Stimulated activated CD4-positive, alpha-beta T cell treated with anti-CD3 and anti-CD28 coated beads, Interleukin-1b, Interleukin-23, amount 100 ng/mL, for 48 hours (primary cell): ENCODE measurements around the gene HDAC4.

Experiments used
- DNase-seq: peaks from one replicate; pipeline ENCODE4 v3.0.0-alpha.2; 2020

HDAC4 gene

DNA sequence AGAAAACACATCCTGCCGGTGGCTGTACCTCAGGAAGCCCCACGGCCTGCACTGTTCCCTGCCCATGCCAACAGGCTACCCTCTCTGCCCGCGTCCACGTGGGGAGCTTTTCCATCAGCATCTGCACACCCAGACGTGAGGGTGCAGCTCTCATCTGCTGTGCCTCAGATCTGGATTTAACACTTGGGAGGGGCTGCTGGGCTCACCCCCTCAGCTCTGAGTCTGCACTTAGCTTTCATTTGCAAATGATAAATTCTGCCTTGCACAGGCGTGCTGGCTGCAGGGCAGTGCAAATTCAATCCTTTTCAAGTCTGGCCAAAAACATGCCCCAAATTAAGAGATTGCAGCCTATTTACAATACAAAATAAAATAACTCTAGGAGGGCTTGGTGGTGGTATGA is 307.3 kb downstream of the HDAC4 start:
- no peak for DNase-seq

DNA sequence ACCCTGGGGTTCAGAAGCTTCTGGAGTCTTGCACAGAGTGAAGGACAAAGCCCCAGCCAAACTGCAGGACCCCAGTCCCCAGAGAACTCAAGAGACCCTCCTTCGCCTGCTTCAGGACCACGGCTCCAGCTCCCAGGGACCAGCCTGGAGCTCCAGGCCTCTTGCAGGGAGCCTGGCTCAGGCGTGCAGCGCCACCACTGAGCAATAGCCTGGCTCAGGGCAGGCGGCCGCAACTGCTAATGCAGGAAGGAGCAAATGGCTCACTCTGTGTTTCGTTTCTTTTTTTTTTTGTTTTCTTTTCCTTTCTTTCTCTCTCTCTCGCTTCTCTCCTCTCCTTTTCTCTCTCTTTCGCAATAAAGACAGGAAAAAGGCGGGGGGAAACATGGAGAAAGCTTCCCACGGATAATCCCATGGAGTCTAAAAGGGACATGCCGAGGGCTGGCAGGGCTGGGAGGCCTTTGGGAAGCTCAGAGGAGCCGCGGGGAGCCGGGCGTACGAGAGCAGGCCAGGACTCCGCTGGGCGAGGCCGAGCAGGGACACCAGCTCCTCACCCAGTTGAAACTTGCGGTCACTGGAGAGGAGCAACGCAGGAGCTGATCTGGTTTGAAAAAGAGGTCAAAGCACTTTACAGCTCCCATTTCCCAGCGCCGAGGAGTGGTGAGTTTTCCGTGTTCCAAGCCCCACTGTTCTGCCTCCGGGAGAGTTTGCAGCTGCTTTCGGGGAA is 308.1 kb downstream of the HDAC4 start:
- DNase-seq = no peak

DNA sequence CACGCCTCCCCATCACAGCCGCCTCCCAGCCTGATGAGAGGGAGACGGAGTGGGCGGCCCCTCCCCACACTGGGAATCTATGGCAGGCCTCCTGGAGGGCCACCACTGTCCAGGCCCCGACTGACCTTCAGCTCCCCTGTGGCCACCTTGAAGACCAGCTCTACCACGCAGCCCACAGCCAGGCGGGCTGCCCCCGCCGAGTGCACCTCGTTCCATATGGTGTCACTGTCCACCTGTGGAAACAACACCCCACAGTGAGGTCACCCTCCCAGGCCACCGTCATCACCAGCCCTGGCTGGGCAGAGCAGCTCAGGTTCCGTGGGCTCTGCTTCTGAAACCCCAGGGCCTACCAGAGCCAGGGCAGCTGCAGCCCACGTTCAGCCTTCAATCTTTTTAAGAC is 310.9 kb downstream of the HDAC4 start:
- DNase-seq = no peak

DNA sequence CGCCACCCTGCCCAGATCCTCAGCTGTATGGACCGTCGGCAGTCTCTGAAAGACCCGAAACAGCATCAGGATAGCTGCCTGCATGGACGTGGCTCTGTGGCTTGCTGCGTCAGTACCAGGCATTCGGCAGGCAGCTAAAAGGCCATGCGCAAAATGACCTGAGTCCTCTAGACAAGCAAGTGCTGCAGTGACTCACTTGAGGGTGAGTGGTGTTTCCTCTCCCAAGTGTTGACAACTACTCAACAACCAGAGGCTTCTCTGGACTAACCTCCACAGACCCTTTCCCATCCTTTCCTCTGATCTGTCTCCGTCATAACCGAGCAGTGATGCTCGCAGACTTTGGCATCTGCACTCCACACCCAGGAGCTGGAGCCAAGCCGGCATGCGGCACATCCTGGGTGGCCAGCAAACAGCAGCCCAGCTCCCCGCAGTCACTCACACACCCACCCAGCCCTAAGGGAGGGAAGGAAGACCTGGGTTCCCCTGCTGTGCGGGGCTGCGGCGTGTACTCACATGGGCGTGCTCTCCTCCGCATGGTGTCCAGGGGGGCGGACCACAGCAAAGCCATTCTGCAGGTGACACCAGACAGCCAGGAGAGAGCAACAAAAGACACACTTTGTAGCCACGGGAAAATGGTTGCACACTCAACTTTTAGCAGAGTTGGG is 313.6 kb downstream of the HDAC4 start:
- no peak for DNase-seq

DNA sequence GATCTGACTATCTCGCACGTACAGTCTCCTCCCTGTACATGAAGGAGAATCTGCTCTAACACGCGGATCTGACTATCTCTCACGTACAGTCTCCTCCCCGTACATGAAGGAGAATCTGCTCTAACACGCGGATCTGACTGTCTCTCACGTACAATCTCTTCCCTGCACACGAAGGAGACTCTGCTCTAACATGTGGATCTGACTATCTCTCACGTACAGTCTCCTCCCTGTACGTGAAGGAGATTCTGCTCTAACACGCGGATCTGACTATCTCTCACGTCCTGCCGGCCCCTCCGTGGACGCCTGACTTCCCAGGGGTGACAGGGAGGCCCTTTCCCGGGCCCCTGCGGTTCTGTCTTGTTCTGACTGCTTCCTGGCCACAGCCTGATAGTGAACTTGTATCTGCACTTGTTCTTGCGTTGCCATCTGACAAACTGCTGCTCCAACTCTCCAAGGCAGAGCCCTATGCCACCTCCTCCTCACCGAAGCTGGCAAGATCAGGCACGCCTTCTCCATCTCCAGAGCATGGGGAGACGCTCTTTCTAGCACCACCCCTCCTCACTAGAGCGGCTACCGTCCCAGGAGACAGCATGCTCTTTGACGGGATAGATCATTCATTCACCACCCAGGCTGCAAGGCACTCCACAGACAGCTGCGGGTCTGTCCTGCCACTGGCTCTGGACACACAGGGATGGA is 314.3 kb downstream of the HDAC4 start:
- DNase-seq = no peak

DNA sequence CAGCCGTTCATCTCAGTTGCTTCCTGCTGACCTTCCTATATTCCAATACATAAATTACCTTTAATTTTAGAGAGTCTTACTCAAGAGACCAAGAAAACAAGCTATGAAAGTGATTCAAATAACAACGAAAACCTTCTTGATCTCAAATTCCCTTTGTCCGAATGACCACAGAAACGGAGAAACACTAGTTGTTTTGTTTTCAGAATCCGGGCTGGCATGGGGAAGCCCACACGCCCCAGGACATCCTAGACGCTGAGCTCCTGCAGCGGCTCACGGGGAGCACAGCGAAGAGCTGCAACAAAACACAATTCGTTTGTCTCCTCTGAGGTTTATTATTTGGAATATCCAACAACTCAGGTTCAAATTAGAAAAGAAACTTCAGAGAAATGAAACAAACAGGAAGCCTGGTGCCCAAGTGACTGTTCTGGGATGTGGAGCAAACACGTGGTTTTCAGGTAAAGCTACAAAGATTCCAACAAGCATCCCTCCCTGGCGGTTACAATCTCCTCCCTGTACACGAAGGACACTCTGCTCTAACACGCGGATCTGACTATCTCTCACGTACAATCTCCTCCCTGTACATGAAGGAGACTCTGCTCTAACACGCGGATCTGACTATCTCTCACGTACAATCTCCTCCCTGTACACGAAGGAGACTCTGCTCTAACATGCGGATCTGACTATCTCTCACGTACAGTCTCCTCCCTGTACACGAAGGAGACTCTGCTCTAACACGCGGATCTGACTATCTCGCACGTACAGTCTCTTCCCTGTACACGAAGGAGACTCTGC is 315.4 kb downstream of the HDAC4 start:
- DNase-seq = no peak

DNA sequence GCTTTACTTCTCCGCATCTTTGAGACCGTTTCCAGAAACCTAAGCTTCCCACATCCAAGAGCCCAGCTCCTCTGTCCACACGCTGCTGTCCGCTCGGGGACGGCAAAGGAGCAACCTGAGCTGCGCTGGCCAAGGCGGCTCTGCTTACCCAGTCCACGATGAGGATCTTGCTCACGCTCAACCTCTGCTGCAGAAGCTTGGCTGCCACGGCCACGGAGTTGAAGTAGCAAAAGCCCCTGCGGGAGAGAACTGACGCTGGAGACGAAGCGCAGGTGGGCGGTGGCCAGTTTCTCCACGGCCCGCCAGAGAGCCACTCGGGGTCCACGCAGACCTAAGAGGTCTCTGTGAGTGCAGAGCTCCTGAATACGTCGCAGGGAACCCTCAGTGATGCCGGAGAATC is 316.8 kb downstream of the HDAC4 start:
- DNase-seq = no peak

DNA sequence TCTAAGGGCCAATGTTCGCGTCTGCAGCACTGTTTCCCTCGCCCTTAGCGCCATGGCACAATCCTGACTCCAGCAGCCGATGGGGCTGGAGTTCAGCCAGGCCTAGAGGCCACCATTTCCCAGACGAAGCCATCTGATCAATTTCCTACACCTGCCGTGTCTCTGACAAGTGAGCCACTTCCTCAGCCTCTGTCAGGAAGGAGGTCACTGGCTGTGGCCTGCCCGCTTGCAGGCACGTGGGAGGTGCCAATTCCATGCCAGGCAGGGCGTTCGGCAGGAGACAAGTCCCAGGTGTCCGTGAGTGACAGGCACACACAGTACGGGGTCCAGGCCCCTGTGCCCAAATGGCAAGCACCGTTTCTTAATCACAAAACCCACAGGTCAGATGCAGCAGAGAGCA is 318.4 kb downstream of the HDAC4 start:
- no peak for DNase-seq

DNA sequence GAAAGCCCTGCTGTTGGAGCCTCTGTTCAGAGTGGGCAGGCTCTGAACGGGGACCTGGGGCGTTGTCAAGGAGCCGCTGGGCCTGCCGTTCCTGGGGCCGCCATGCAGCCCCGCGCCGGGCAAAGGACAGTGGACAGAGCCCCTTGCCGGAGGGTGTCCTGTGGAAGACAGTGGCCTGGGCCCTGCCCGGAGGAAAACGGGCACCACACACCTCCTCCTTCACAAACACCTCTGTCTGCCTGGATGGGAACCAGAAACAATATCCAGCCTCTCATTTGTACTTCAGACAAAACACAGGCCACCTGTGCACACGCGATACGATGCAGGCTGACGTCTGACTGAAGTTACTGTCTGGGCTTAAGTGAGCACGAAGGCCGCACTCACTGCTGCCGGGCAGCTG is 319.2 kb downstream of the HDAC4 start:
- no peak for DNase-seq

DNA sequence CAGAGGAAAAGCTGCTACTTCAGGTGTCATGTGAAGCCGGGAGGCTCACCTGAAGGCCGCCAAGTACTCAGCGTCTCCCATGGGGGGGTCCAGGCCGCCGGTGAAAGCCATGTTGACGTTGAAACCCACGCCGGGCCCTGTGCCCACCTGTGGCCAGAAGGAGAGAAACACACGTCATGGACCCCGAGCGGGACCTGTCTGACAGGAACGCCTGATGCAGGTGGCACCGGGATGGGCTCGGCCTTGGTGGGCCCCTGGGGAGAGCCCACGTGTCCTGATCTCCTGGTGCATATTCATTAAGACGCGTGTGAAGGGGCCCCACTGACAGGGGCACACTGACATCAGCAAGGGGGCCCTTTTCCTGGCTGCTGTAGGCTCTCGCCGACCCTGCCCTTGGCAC is 319.8 kb downstream of the HDAC4 start:
- no peak for DNase-seq

DNA sequence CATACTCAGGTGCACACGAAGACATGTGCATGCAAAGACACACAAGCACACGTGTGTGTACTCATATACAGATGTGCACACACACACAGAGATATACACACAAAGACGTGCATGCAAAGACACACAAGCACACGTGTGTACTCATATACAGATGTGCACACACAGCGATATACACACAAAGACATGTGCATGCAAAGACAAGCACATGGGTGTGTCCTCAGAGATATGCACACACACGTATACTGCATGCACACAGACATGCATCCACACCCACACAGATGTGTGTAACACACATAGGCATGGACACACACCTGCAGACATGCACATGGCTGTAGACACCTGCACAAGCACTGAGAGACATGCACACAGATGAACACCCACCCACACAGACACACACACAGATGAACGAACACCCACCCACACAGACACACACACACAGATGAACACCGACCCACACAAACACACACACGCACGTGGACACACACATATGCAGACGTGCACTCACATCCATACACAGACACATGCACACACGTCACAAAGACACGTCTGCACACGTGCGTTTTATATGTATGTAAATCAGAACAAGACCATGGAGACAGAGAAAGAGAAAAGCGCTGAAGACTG is 321.0 kb downstream of the HDAC4 start:
- DNase-seq = no peak

DNA sequence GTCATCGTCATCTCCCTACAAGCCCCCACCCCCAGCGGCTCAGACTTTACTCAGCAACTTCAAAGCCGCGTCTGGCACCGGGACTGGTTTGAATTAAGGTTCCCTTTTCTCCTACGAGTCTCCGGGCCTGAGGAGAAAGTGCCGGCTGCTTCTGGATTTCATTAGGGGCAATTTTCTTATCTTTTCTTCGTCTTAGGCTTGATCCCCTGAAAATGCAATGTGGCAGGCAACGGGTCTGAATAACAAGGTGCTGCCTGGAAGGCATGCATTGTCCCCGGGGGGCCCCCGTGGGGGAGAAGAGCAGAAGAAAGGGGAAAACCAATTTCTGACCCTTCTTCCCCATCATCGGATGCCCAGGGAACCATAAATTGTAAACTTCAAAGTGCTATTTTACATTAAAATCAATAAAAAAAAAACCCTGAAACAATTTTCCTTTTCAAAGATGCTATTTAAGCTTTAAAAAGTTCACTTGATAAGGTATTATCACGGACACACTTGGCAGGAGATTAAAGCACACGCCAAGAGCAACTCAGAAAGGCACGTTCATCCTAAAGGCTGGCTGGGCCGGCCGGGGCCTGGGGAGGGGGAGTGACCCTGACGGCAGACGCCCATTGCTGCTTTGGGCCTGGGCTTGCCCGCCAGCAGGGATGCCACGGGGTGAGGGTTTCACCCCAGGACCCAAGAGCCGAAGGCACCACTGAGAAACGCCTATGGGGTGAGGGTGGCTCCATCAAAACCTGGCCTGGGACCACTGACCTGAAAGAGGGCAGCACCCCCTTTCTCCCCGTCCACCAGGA is 322.5 kb downstream of the HDAC4 start:
- DNase-seq = no peak

DNA sequence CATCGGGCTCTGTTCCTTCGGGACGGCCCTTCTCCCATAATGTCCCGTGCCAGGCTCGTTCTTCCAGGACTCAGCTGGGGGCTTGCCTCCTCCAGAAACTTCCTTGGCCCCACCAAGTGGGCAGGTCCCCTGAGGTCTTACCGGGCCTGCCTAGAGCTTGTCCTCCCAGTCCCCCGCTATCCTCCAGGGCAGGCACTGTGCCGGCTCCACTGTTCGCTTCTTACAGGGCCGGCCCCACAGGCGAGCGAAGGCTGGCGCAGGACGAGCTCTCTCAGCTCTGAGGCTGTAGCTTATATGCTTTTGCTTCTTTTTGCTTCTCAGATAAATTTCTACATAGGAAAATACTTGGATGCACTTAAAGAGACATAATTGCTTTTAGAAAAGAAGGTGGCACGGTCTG is 323.6 kb downstream of the HDAC4 start:
- DNase-seq = no peak

DNA sequence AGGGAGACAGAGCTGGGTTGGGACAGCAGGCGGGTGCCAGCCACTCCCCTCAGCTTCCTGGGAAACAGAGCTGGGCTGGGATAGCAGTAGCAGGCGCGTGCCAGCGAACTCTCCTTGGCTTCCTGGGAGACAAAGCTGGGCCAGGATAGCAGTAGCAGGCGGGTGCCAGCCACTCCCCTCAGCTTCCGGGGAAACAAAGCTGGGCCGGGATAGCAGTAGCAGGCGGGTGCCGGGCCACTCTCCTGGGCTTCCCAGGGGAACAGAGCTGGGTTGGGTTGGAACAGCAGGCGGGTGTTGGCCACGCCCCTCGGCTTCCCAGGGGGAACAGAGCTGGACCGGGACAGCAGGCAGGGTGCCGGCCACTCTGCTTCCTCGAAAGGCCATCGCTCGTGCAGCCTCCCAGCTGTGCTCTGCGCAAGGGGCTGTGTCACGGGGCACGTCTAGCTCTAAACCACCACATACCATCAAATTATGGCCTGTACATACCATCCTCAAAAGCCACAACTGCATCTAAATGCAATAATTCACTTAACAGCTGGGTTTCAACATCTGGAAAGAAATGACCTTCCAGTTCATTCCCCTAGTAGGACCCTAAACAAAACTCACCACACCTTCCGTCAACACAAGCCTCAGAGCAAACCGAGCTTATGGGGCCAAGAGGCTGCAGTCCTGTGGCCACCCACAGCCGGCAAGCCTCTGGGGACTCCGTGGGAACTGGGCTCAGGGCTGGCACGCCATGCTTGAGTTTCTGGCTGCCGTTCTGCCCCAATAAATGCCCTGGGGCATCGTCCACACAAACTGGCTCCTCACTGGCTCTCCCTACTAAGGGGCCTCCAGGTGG is 324.7 kb downstream of the HDAC4 start:
- DNase-seq = no peak

DNA sequence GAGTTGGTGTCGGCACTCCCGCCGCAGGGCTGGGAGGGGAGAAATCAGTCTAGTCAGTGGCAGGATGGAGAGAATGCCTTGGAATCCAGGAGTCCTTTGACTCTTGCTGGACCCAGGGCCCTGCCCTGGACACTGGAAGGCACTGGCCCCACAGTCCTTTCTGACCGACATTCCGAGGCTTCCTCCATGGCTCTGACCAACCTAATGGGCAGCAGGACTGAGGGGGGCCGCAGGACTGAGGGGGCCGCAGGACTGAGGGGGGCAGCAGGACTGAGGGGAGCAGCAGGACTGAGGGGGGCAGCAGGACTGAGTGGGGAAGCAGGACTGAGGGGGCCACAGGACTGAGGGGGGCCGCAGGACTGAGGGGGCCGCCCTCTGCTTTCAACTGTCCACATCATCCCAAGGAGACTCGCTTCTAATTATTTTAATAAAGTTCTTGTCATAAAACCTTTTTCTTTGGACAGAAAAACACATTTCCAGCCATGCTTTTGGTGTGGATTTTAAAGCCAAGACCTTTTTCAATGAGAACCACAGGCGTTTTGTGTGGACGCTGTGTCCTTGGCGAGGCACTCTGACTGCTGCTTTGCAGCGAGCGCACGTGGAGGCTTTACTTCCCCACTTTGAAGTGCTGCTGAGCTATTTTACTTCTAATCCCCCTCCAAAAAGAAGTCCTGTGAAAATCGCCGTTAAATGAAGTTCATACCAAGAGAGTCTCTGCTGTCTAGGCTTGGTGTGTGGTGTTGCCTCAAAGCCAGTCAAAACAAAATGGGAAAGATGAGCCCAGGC is 326.9 kb downstream of the HDAC4 start:
- no peak for DNase-seq

DNA sequence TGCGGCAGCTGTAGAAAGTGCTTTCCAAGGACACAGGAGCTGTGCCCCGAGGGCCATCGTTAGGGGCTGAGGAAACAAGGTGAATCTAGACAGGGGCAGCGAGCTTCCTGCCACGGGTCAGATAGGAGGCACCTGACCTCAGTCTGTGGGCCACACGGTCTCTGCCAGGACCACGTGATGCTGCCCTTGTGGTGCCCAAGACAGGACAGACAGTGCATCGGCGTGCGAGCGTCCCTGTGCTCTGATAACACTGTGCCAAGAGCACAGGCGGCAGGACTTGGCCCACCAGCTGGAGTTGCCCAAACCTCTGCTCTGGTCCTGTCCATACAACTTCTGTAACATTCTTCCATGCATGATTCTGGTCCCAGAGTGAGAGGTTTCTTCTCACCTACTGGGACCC is 327.6 kb downstream of the HDAC4 start:
- no peak for DNase-seq

DNA sequence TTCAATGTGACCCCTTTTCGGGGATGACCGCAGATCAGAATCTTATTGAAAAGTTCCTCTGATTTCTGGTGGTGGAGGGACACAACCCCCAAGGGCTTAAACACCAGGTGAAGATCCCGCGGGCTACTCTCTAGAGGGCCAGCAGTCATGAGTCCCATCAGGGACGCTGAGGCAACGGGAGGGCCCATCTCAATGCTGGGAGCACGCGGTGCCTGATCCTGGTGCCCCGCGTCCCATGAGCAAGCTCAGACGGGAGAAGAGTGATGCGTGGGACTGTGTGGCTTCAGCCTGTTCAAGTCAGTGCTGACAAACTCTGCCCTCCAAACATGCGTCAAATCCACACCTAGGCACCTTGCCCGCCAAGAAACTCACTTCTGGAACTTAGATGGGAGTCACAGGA is 328.0 kb downstream of the HDAC4 start:
- DNase-seq = no peak

DNA sequence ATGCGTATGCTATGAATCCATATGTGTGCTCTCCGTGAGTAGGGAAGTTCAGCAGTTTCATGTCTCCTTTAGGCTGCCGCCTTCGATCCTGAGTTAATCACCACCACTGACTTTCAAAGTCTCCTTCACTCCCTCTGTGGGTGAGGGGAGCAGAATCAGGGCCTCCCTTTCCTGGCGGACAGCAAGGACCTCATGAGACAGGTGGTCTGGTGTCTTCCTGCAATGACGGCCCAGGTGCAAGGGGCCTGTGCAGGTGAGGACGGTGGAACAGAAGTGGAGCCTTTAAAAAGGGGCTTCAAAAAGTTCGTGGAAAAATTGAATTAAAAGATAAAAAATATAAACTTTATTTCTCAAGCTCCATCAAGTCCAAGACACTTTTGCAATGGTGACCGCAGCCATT is 330.4 kb downstream of the HDAC4 start:
- no peak for DNase-seq

DNA sequence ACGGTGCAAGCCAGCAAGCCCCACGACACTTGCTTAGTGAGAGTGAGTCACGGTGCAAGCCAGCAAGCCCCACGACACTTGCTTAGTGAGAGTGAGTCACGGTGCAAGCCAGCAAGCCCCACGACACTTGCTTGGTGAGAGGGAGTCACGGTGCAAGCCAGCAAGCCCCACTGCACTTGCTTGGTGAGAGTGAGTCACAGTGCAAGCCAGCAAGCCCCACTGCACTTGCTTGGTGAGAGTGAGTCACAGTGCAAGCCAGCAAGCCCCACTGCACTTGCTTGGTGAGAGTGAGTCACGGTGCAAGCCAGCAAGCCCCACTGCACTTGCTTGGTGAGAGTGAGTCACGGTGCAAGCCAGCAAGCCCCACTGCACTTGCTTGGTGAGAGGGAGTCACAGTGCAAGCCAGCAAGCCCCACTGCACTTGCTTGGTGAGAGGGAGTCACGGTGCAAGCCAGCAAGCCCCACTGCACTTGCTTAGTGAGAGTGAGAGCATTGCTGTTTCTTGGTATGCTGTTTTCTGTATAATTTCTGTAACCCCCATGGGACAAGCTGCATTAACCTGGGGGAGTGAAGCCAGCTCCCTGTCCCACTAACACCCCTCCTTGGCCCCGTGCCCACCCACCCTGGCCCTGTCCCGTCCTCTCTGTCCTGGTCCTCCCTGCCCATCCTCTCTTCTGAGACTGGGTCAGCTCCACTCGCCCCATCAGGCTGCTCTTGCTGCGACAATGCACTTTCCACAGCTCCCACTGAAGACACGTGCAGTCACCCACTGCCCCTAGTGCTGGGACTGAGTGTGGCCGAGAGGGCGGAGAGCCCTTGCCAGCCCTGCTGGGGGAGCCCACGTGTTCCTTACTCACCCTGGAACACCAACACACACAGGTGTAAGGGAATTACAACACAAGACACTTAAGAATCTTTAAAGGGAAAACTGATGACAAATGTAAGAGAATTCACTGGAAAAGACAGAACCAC is 331.2 kb downstream of the HDAC4 start:
- peak; percentile 64 for DNase-seq
